GM10847 (cell line): Measurements from ENCODE around the gene HSPA6.
"Not testable (repeated sequence)": the region's sequence is repeated elsewhere in the genome, so short reads cannot be mapped to it uniquely, and the experiment has no call there.

Experiments
- POLR2A ChIP-seq: IDR thresholded peaks from 2 replicates; pipeline ENCODE4 v1.6.1; 2011; ENCODE audit not compliant: insufficient read length; ENCODE audit errors: extremely low read depth

HSPA6 gene

GRCh38 chr1:161523817-161524741, at the start of gene HSPA6:
Gene HSPA6, plus strand, starts transcription at chr1:161524540. Its CDS starts 119 bp downstream, at chr1:161524659.
- TF ChIP-seq POLR2A = not testable (repeated sequence)

GRCh38 chr1:161478985-161479384, 45.4 kb upstream of the HSPA6 start:
- TF ChIP-seq POLR2A = no peak

- TF ChIP-seq POLR2A = no peak
These were observed 43.8 kb upstream of the HSPA6 start for GRCh38 chr1:161480381-161481035.

GRCh38 chr1:161481624-161482392, 42.5 kb upstream of the HSPA6 start:
- no peak for TF ChIP-seq POLR2A

GRCh38 chr1:161482610-161483009, 41.7 kb upstream of the HSPA6 start:
- TF ChIP-seq POLR2A = no peak

- no peak for TF ChIP-seq POLR2A
These were observed 41.0 kb upstream of the HSPA6 start for GRCh38 chr1:161483361-161483760.

GRCh38 chr1:161484613-161485012, 39.7 kb upstream of the HSPA6 start:
- no peak for TF ChIP-seq POLR2A

- no peak for TF ChIP-seq POLR2A
These were observed 37.3 kb upstream of the HSPA6 start for GRCh38 chr1:161486806-161487741.

- no peak for TF ChIP-seq POLR2A
These were observed 32.9 kb upstream of the HSPA6 start for GRCh38 chr1:161491472-161491871.

- no peak for TF ChIP-seq POLR2A
These were observed 31.5 kb upstream of the HSPA6 start for GRCh38 chr1:161492827-161493226.

GRCh38 chr1:161494091-161494735, 30.1 kb upstream of the HSPA6 start:
- no peak for TF ChIP-seq POLR2A

- TF ChIP-seq POLR2A = no peak
These were observed 28.9 kb upstream of the HSPA6 start for GRCh38 chr1:161495490-161495889.

- TF ChIP-seq POLR2A = no peak
These were observed 26.4 kb upstream of the HSPA6 start for GRCh38 chr1:161497961-161498360.

- no peak for TF ChIP-seq POLR2A
These were observed 25.7 kb upstream of the HSPA6 start for GRCh38 chr1:161498646-161499045.
